ENCODE measurements around the gene MAD1L1.

- TF ChIP-seq CTCF (conservative IDR thresholded peaks at IDR 0.05 in 1 of 2, IDR thresholded peaks at IDR 0.05 in 1 of 2; ENCODE audit: low read depth in 1 of 2, low read length in 2 of 2) (no peak), EZH2 (IDR thresholded peaks at IDR 0.05; ENCODE audit: low read length, missing control alignments) (no peak)
These were observed 370.2 kb downstream of the MAD1L1 start for GRCh38 chr7:1862560-1862959.

Data from fibroblast of lung (primary cell).